WTC11 (cell line): Measurements from ENCODE around the gene NT5C. TPM values are rescaled to one million over a fixed set of nuclear protein-coding genes. Genes with fewer than 3 reads are reported as not detected.

ENCODE experiments used
- JAZF1 ChIP-seq: fragments of 250-450 bp; sonication (Bioruptor Pico); IDR thresholded peaks from 2 replicates; pipeline ENCODE4 v1.9.0; 2021; ENCODE audit warnings: moderate library complexity, mild to moderate bottlenecking, inconsistent platforms
- NFATC4 ChIP-seq: fragments of 250-450 bp; sonication (Bioruptor Pico); IDR thresholded peaks from 2 replicates; pipeline ENCODE4 v1.9.0; 2021; ENCODE audit warnings: mild to moderate bottlenecking
- NFE2L1 ChIP-seq: sonication (generic); formaldehyde crosslinking; IDR thresholded peaks from 2 replicates; pipeline ENCODE4 v1.8.1; 2023; ENCODE audit warnings: missing genetic modification reagents
- NR3C1 ChIP-seq: sonication (generic); formaldehyde crosslinking; conservative IDR thresholded peaks from 2 replicates; pipeline ENCODE4 v1.8.1; 2023; ENCODE audit warnings: low read depth, mild to moderate bottlenecking, missing genetic modification reagents
- OVOL2 ChIP-seq: fragments of 250-450 bp; sonication (Bioruptor Pico); IDR thresholded peaks from 2 replicates; pipeline ENCODE4 v1.9.0; 2021; ENCODE audit warnings: mild to moderate bottlenecking, borderline replicate concordance
- RELA ChIP-seq: sonication (generic); formaldehyde crosslinking; IDR thresholded peaks from 2 replicates; pipeline ENCODE4 v1.8.1; 2022; ENCODE audit warnings: missing genetic modification reagents, mild to moderate bottlenecking, borderline replicate concordance
- SOX15 ChIP-seq: fragments of 250-450 bp; sonication (Bioruptor Pico); IDR thresholded peaks from 2 replicates; pipeline ENCODE4 v1.9.0; 2021; ENCODE audit warnings: mild to moderate bottlenecking
- SP1 ChIP-seq: sonication (generic); formaldehyde crosslinking; conservative IDR thresholded peaks from 2 replicates; pipeline ENCODE4 v1.8.1; 2022; ENCODE audit warnings: missing genetic modification reagents
- TEAD4 ChIP-seq: sonication (generic); formaldehyde crosslinking; IDR thresholded peaks from 2 replicates; pipeline ENCODE4 v1.8.0; 2022; ENCODE audit warnings: mild to moderate bottlenecking, missing genetic modification reagents
- ZBTB21 ChIP-seq: sonication (generic); formaldehyde crosslinking; IDR thresholded peaks from 2 replicates; pipeline ENCODE4 v1.8.1; 2023; ENCODE audit warnings: mild to moderate bottlenecking, missing genetic modification reagents, borderline replicate concordance
- ZNF263 ChIP-seq: sonication (generic); formaldehyde crosslinking; IDR thresholded peaks from 2 replicates; pipeline ENCODE4 v1.8.1; 2022; ENCODE audit warnings: low read depth, mild to moderate bottlenecking, moderate library complexity, missing genetic modification reagents
- ZNF317 ChIP-seq: sonication (generic); formaldehyde crosslinking; IDR thresholded peaks from 2 replicates; pipeline ENCODE4 v1.8.1; 2023; ENCODE audit warnings: low read depth, mild to moderate bottlenecking, moderate library complexity, missing genetic modification reagents, borderline replicate concordance
- ZNF396 ChIP-seq: fragments of 250-450 bp; sonication (Bioruptor Pico); IDR thresholded peaks from 2 replicates; pipeline ENCODE4 v1.8.0; 2021; ENCODE audit warnings: mild to moderate bottlenecking, moderate library complexity, borderline replicate concordance
- ZNF423 ChIP-seq: fragments of 250-450 bp; sonication (Bioruptor Pico); IDR thresholded peaks from 2 replicates; pipeline ENCODE4 v2.1.2; 2022; ENCODE audit warnings: mild to moderate bottlenecking, moderate library complexity
- total RNA-seq: library from RNA; stranded (reverse); gene quantifications from 3 replicates; pipeline ENCODE4 v1.2.3, GENCODE V29; 2021
- TF ChIP-seq, protein P1 (sequence below): sonication (generic); formaldehyde crosslinking; IDR thresholded peaks from 2 replicates; pipeline ENCODE4 v1.8.0; 2022; ENCODE audit warnings: mild to moderate bottlenecking, missing genetic modification reagents
- TF ChIP-seq, protein P2 (sequence below): sonication (generic); formaldehyde crosslinking; IDR thresholded peaks from 2 replicates; pipeline ENCODE4 v1.8.0; 2022; ENCODE audit warnings: missing genetic modification reagents
- TF ChIP-seq, protein P3 (sequence below): sonication (generic); formaldehyde crosslinking; IDR thresholded peaks from 2 replicates; pipeline ENCODE4 v1.8.1; 2023; ENCODE audit warnings: mild to moderate bottlenecking, missing genetic modification reagents
- TF ChIP-seq, protein P4 (sequence below): sonication (generic); formaldehyde crosslinking; conservative IDR thresholded peaks from 2 replicates; pipeline ENCODE4 v1.8.1; 2022; ENCODE audit warnings: mild to moderate bottlenecking, missing genetic modification reagents
- TF ChIP-seq, protein P5 (sequence below): sonication (generic); formaldehyde crosslinking; IDR thresholded peaks from 2 replicates; pipeline ENCODE4 v1.8.1; 2022; ENCODE audit warnings: mild to moderate bottlenecking, missing genetic modification reagents, moderate library complexity, borderline replicate concordance
- TF ChIP-seq, protein P6 (sequence below): sonication (generic); formaldehyde crosslinking; IDR thresholded peaks from 2 replicates; pipeline ENCODE4 v1.8.1; 2023; ENCODE audit warnings: mild to moderate bottlenecking, missing genetic modification reagents, moderate library complexity
- TF ChIP-seq, protein P7 (sequence below): fragments of 200-600 bp; IDR thresholded peaks from 2 replicates; pipeline ENCODE4 v1.8.0; 2022; ENCODE audit warnings: antibody characterized with exemption
- TF ChIP-seq, protein P8 (sequence below): sonication (generic); formaldehyde crosslinking; IDR thresholded peaks from 2 replicates; pipeline ENCODE4 v1.8.1; 2023; ENCODE audit warnings: mild to moderate bottlenecking, missing genetic modification reagents
- TF ChIP-seq, protein P9 (sequence below): sonication (generic); formaldehyde crosslinking; IDR thresholded peaks from 2 replicates; pipeline ENCODE4 v1.8.1; 2023; ENCODE audit warnings: mild to moderate bottlenecking, moderate library complexity, missing genetic modification reagents

The NT5C gene
- total RNA-seq, 1 experiment from 2014 or later: 91.0 TPM

DNA sequence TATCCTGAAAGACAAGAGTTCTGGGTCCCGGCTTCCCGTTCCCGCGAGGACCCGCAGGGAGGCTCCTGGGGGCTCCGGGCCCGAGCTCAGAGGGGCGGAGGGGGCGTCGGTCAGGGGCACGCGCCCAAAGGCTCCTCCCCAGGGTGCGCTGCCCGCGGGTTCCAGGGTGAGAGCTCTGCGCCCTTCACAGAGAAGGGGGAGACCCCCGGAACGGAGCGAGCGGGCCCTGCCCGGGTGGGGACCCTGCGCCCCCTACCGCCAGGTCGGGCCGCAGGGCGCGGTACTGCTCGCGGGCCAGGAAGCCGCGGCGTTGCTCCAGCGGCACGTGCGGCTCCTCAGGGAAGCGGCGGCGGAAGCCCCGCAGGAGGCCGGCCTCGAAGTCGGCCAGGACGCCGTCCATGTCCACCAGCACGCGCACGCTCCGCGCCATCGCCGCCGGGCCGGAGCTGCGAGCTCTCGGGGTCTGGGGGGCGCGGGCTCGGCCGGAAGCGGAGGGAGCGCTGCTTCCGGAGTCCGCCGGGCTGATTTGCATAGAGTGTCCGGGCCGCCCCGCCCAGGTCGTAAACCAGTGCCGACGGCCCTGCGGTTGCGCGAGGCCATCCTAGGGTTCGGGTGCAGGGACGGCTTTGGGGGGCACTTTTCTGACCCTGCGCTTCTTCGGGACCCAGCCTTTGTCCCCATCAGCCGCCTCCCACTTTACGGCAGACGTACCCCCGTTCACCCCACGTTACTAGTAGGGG, at the start of gene NT5C (continued):
- TF ChIP-seq, protein P1, sequence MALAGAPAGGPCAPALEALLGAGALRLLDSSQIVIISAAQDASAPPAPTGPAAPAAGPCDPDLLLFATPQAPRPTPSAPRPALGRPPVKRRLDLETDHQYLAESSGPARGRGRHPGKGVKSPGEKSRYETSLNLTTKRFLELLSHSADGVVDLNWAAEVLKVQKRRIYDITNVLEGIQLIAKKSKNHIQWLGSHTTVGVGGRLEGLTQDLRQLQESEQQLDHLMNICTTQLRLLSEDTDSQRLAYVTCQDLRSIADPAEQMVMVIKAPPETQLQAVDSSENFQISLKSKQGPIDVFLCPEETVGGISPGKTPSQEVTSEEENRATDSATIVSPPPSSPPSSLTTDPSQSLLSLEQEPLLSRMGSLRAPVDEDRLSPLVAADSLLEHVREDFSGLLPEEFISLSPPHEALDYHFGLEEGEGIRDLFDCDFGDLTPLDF (CRISPR knock-in tag): peak; percentile 82; the same call in 1 of the 2 replicates
- TF ChIP-seq NFATC4 (CRISPR knock-in tag): 0 out of 2 replicates have a peak, but pooled peaks have one; percentile 65
- TF ChIP-seq NR3C1 (CRISPR knock-in tag): no peak
- TF ChIP-seq RELA (CRISPR knock-in tag): peak; percentile 96; the same call in 1 of the 2 replicates
- TF ChIP-seq, protein P2, sequence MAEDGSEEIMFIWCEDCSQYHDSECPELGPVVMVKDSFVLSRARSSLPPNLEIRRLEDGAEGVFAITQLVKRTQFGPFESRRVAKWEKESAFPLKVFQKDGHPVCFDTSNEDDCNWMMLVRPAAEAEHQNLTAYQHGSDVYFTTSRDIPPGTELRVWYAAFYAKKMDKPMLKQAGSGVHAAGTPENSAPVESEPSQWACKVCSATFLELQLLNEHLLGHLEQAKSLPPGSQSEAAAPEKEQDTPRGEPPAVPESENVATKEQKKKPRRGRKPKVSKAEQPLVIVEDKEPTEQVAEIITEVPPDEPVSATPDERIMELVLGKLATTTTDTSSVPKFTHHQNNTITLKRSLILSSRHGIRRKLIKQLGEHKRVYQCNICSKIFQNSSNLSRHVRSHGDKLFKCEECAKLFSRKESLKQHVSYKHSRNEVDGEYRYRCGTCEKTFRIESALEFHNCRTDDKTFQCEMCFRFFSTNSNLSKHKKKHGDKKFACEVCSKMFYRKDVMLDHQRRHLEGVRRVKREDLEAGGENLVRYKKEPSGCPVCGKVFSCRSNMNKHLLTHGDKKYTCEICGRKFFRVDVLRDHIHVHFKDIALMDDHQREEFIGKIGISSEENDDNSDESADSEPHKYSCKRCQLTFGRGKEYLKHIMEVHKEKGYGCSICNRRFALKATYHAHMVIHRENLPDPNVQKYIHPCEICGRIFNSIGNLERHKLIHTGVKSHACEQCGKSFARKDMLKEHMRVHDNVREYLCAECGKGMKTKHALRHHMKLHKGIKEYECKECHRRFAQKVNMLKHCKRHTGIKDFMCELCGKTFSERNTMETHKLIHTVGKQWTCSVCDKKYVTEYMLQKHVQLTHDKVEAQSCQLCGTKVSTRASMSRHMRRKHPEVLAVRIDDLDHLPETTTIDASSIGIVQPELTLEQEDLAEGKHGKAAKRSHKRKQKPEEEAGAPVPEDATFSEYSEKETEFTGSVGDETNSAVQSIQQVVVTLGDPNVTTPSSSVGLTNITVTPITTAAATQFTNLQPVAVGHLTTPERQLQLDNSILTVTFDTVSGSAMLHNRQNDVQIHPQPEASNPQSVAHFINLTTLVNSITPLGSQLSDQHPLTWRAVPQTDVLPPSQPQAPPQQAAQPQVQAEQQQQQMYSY (CRISPR knock-in tag): 0 out of 2 replicates have a peak, but pooled peaks have one; percentile 11
- TF ChIP-seq NFE2L1: peak; percentile 66
- TF ChIP-seq SP1 (CRISPR knock-in tag): peak; percentile 86
- TF ChIP-seq ZNF263 (CRISPR knock-in tag): peak; percentile 54; the same call in 1 of the 2 replicates
- TF ChIP-seq ZNF317 (CRISPR knock-in tag): peak; percentile 66; the same call in 1 of the 2 replicates
- TF ChIP-seq, protein P3, sequence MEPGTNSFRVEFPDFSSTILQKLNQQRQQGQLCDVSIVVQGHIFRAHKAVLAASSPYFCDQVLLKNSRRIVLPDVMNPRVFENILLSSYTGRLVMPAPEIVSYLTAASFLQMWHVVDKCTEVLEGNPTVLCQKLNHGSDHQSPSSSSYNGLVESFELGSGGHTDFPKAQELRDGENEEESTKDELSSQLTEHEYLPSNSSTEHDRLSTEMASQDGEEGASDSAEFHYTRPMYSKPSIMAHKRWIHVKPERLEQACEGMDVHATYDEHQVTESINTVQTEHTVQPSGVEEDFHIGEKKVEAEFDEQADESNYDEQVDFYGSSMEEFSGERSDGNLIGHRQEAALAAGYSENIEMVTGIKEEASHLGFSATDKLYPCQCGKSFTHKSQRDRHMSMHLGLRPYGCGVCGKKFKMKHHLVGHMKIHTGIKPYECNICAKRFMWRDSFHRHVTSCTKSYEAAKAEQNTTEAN (CRISPR knock-in tag): peak; percentile 79; the same call in 1 of the 2 replicates
- TF ChIP-seq ZNF396 (CRISPR knock-in tag): no peak
- TF ChIP-seq, protein P4, sequence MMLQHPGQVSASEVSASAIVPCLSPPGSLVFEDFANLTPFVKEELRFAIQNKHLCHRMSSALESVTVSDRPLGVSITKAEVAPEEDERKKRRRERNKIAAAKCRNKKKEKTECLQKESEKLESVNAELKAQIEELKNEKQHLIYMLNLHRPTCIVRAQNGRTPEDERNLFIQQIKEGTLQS (CRISPR knock-in tag): peak; percentile 24; the same call in 1 of the 2 replicates
- no peak for TF ChIP-seq SOX15 (CRISPR knock-in tag)
- TF ChIP-seq, protein P5, sequence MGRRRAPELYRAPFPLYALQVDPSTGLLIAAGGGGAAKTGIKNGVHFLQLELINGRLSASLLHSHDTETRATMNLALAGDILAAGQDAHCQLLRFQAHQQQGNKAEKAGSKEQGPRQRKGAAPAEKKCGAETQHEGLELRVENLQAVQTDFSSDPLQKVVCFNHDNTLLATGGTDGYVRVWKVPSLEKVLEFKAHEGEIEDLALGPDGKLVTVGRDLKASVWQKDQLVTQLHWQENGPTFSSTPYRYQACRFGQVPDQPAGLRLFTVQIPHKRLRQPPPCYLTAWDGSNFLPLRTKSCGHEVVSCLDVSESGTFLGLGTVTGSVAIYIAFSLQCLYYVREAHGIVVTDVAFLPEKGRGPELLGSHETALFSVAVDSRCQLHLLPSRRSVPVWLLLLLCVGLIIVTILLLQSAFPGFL (CRISPR knock-in tag): no peak
- TF ChIP-seq TEAD4 (CRISPR knock-in tag): peak; percentile 74; the same call in 1 of the 2 replicates
- TF ChIP-seq ZBTB21: peak; percentile 92
- TF ChIP-seq, protein P6, sequence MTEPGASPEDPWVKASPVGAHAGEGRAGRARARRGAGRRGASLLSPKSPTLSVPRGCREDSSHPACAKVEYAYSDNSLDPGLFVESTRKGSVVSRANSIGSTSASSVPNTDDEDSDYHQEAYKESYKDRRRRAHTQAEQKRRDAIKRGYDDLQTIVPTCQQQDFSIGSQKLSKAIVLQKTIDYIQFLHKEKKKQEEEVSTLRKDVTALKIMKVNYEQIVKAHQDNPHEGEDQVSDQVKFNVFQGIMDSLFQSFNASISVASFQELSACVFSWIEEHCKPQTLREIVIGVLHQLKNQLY (CRISPR knock-in tag): no peak; the same call in 1 of the 2 replicates
- TF ChIP-seq OVOL2 (CRISPR knock-in tag): no peak
- TF ChIP-seq, protein P7, sequence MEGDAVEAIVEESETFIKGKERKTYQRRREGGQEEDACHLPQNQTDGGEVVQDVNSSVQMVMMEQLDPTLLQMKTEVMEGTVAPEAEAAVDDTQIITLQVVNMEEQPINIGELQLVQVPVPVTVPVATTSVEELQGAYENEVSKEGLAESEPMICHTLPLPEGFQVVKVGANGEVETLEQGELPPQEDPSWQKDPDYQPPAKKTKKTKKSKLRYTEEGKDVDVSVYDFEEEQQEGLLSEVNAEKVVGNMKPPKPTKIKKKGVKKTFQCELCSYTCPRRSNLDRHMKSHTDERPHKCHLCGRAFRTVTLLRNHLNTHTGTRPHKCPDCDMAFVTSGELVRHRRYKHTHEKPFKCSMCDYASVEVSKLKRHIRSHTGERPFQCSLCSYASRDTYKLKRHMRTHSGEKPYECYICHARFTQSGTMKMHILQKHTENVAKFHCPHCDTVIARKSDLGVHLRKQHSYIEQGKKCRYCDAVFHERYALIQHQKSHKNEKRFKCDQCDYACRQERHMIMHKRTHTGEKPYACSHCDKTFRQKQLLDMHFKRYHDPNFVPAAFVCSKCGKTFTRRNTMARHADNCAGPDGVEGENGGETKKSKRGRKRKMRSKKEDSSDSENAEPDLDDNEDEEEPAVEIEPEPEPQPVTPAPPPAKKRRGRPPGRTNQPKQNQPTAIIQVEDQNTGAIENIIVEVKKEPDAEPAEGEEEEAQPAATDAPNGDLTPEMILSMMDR: peak; percentile 59
- TF ChIP-seq ZNF423 (CRISPR knock-in tag): peak; percentile 71
- TF ChIP-seq, protein P8, sequence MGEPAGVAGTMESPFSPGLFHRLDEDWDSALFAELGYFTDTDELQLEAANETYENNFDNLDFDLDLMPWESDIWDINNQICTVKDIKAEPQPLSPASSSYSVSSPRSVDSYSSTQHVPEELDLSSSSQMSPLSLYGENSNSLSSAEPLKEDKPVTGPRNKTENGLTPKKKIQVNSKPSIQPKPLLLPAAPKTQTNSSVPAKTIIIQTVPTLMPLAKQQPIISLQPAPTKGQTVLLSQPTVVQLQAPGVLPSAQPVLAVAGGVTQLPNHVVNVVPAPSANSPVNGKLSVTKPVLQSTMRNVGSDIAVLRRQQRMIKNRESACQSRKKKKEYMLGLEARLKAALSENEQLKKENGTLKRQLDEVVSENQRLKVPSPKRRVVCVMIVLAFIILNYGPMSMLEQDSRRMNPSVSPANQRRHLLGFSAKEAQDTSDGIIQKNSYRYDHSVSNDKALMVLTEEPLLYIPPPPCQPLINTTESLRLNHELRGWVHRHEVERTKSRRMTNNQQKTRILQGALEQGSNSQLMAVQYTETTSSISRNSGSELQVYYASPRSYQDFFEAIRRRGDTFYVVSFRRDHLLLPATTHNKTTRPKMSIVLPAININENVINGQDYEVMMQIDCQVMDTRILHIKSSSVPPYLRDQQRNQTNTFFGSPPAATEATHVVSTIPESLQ (CRISPR knock-in tag): no peak
- TF ChIP-seq, protein P9, sequence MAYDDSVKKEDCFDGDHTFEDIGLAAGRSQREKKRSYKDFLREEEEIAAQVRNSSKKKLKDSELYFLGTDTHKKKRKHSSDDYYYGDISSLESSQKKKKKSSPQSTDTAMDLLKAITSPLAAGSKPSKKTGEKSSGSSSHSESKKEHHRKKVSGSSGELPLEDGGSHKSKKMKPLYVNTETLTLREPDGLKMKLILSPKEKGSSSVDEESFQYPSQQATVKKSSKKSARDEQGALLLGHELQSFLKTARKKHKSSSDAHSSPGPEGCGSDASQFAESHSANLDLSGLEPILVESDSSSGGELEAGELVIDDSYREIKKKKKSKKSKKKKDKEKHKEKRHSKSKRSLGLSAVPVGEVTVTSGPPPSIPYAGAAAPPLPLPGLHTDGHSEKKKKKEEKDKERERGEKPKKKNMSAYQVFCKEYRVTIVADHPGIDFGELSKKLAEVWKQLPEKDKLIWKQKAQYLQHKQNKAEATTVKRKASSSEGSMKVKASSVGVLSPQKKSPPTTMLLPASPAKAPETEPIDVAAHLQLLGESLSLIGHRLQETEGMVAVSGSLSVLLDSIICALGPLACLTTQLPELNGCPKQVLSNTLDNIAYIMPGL (CRISPR knock-in tag): peak; percentile 100
- no peak for TF ChIP-seq JAZF1 (CRISPR knock-in tag)
